ENCODE results near the gene PCNX2. TPM values are rescaled to one million over a fixed set of nuclear protein-coding genes. Genes with fewer than 3 reads are reported as not detected.

Gene PCNX2
- total RNA-seq, 2 experiments from 2014 or later: 21.8 to 23.2 TPM

- H3K4me3 Mint-ChIP-seq: no peak overlapping the region
- no peaks in the 10 kb centered on the region for H3K27me3 Mint-ChIP-seq
- no peak overlapping the region for H3K27ac Mint-ChIP-seq
- H3K4me1 Mint-ChIP-seq: peaks cover 3% of the 10 kb centered on the region
- no peak for DNase-seq
- peaks cover 48% of the 10 kb centered on the region for H3K36me3 Mint-ChIP-seq (ENCODE audit: low read depth)
- H3K9me3 Mint-ChIP-seq: peaks cover 13% of the 10 kb centered on the region
- CTCF ChIA-PET: no interaction called here
- POLR2A ChIA-PET: no interaction called here
Measured at GRCh38 chr1:232958067-232958466, 337.5 kb downstream of the PCNX2 start.

- H3K4me1 Mint-ChIP-seq: peaks cover 22% of the 10 kb centered on the region
- H3K4me3 Mint-ChIP-seq: no peak overlapping the region
- no peak for DNase-seq
- H3K27ac Mint-ChIP-seq: no peak overlapping the region
- CTCF ChIA-PET: no interaction called here
- no peaks in the 10 kb centered on the region for H3K27me3 Mint-ChIP-seq
- H3K9me3 Mint-ChIP-seq: peaks cover 13% of the 10 kb centered on the region
- POLR2A ChIA-PET: no interaction called here
- peaks cover 45% of the 10 kb centered on the region for H3K36me3 Mint-ChIP-seq (ENCODE audit: low read depth)
Measured at GRCh38 chr1:232956081-232956480, 339.4 kb downstream of the PCNX2 start.

GRCh38 chr1:232954594-232955365, 340.7 kb downstream of the PCNX2 start:
- DNase-seq: no peak
- Mint-ChIP-seq H3K27me3 (no peaks in the 10 kb centered on the region), H3K27ac (no peak overlapping the region), H3K4me3 (no peak overlapping the region), H3K36me3 (ENCODE audit: low read depth) (peaks cover 40% of the 10 kb centered on the region), H3K4me1 (peaks cover 32% of the 10 kb centered on the region), H3K9me3 (peaks cover 13% of the 10 kb centered on the region)
- CTCF ChIA-PET: interaction anchor here (0.6 to 1.3 kb wide), 2 partner anchors 156 to 1362 kb away, joined by 3 to 4 read pairs; no protein-coding TSS in a partner anchor
- POLR2A ChIA-PET: no interaction called here

- peaks cover 23% of the 10 kb centered on the region for H3K36me3 Mint-ChIP-seq (ENCODE audit: low read depth)
- peak overlapping the region; percentile 37 for H3K27ac Mint-ChIP-seq
- peaks cover 41% of the 10 kb centered on the region for H3K4me1 Mint-ChIP-seq
- ChIA-PET CTCF (interaction anchor here (0.7 to 1.2 kb wide), 3 partner anchors 9 to 29 kb away, joined by 3 to 4 read pairs (median 3); no protein-coding TSS in a partner anchor), POLR2A (interaction anchor here (1.0 to 1.3 kb wide), 2 partner anchors 9 to 29 kb away, joined by 3 read pairs; no protein-coding TSS in a partner anchor)
- H3K4me3 Mint-ChIP-seq: no peak overlapping the region
- no peaks in the 10 kb centered on the region for H3K27me3 Mint-ChIP-seq
- peak; percentile 31 for DNase-seq
- peaks cover 3% of the 10 kb centered on the region for H3K9me3 Mint-ChIP-seq
Measured at GRCh38 chr1:232952514-232953499, 342.7 kb downstream of the PCNX2 start.

GRCh38 chr1:232951605-232952004, 343.9 kb downstream of the PCNX2 start:
- no peaks in the 10 kb centered on the region for H3K9me3 Mint-ChIP-seq
- peaks cover 41% of the 10 kb centered on the region for H3K4me1 Mint-ChIP-seq
- H3K36me3 Mint-ChIP-seq (ENCODE audit: low read depth): peaks cover 13% of the 10 kb centered on the region
- ChIA-PET CTCF (interaction anchor here (1.2 kb wide), 1 partner anchor 13 kb away, joined by 3 read pairs; no protein-coding TSS in a partner anchor), POLR2A (no interaction called here)
- DNase-seq: no peak
- no peaks in the 10 kb centered on the region for H3K27me3 Mint-ChIP-seq
- H3K27ac Mint-ChIP-seq: no peak overlapping the region
- H3K4me3 Mint-ChIP-seq: peak overlapping the region; percentile 92

GRCh38 chr1:232951180-232951579, 344.3 kb downstream of the PCNX2 start:
- Mint-ChIP-seq H3K9me3 (no peaks in the 10 kb centered on the region), H3K4me3 (peak overlapping the region; percentile 92), H3K27ac (peak overlapping the region; percentile 85), H3K36me3 (ENCODE audit: low read depth) (peaks cover 10% of the 10 kb centered on the region), H3K4me1 (peaks cover 41% of the 10 kb centered on the region), H3K27me3 (no peaks in the 10 kb centered on the region)
- ChIA-PET POLR2A (no interaction called here), CTCF (interaction anchor here (1.2 kb wide), 1 partner anchor 13 kb away, joined by 3 read pairs; no protein-coding TSS in a partner anchor)
- DNase-seq: peak; percentile 27

GRCh38 chr1:232950197-232951176, 345.0 kb downstream of the PCNX2 start, which contains the start of gene NTPCR:
Gene NTPCR, plus strand, starts transcription at chr1:232950611. Its CDS starts 100 bp downstream, at chr1:232950711.
- Mint-ChIP-seq H3K4me3 (peak within 1 kb of the TSS; percentile 92), H3K36me3 (ENCODE audit: low read depth) (peaks cover 8% of the 10 kb centered on the region), H3K27ac (peak within 1 kb of the TSS; percentile 85), H3K9me3 (no peaks in the 10 kb centered on the region), H3K4me1 (peaks cover 41% of the 10 kb centered on the region), H3K27me3 (no peaks in the 10 kb centered on the region)
- POLR2A ChIA-PET: interaction anchor here (1.6 kb wide), 1 partner anchor 26 kb away, joined by 6 read pairs; no protein-coding TSS in a partner anchor
- CTCF ChIA-PET: interaction anchor here (0.8 to 1.2 kb wide), 2 partner anchors 14 to 27 kb away, joined by 3 to 4 read pairs; no protein-coding TSS in a partner anchor
- peak; percentile 95 for DNase-seq

GRCh38 chr1:232949636-232950196, 345.8 kb downstream of the PCNX2 start:
- no peak for DNase-seq
- Mint-ChIP-seq H3K4me1 (peaks cover 40% of the 10 kb centered on the region), H3K9me3 (no peaks in the 10 kb centered on the region), H3K27ac (peak overlapping the region; percentile 85), H3K36me3 (ENCODE audit: low read depth) (peaks cover 4% of the 10 kb centered on the region), H3K4me3 (peak overlapping the region; percentile 92), H3K27me3 (no peaks in the 10 kb centered on the region)
- POLR2A ChIA-PET: interaction anchor here (1.6 kb wide), 1 partner anchor 25 kb away, joined by 6 read pairs; no protein-coding TSS in a partner anchor
- CTCF ChIA-PET: interaction anchor here (0.8 kb wide), 1 partner anchor 26 kb away, joined by 4 read pairs; no protein-coding TSS in a partner anchor

- POLR2A ChIA-PET: no interaction called here
- DNase-seq: no peak
- Mint-ChIP-seq H3K36me3 (ENCODE audit: low read depth) (no peaks in the 10 kb centered on the region), H3K27ac (no peak overlapping the region), H3K27me3 (no peaks in the 10 kb centered on the region), H3K4me3 (no peak overlapping the region), H3K4me1 (peaks cover 17% of the 10 kb centered on the region), H3K9me3 (no peaks in the 10 kb centered on the region)
- CTCF ChIA-PET: no interaction called here
Measured at GRCh38 chr1:232944347-232944746, 351.2 kb downstream of the PCNX2 start.

- Mint-ChIP-seq H3K9me3 (no peaks in the 10 kb centered on the region), H3K4me1 (peaks cover 12% of the 10 kb centered on the region), H3K36me3 (ENCODE audit: low read depth) (no peaks in the 10 kb centered on the region), H3K27me3 (no peaks in the 10 kb centered on the region), H3K27ac (no peak overlapping the region), H3K4me3 (no peak overlapping the region)
- POLR2A ChIA-PET: interaction anchor here (0.7 kb wide), 1 partner anchor 9 kb away, joined by 3 read pairs; no protein-coding TSS in a partner anchor
- CTCF ChIA-PET: no interaction called here
- no peak for DNase-seq
Measured at GRCh38 chr1:232943679-232944252, 351.8 kb downstream of the PCNX2 start.

GRCh38 chr1:232942413-232943294, 352.9 kb downstream of the PCNX2 start:
- peaks cover 13% of the 10 kb centered on the region for H3K4me1 Mint-ChIP-seq
- no peak overlapping the region for H3K4me3 Mint-ChIP-seq
- no peak overlapping the region for H3K27ac Mint-ChIP-seq
- POLR2A ChIA-PET: no interaction called here
- H3K9me3 Mint-ChIP-seq: no peaks in the 10 kb centered on the region
- no peaks in the 10 kb centered on the region for H3K36me3 Mint-ChIP-seq (ENCODE audit: low read depth)
- H3K27me3 Mint-ChIP-seq: no peaks in the 10 kb centered on the region
- CTCF ChIA-PET: no interaction called here
- DNase-seq: no peak
